ENCODE results near the gene PYGL. TPM values are rescaled to one million over a fixed set of nuclear protein-coding genes. Genes with fewer than 3 reads are reported as not detected.

Gene PYGL
- total and polyA plus RNA-seq, 2 experiments from 2014 or later, result 57.6 to 93.8 TPM

DNA sequence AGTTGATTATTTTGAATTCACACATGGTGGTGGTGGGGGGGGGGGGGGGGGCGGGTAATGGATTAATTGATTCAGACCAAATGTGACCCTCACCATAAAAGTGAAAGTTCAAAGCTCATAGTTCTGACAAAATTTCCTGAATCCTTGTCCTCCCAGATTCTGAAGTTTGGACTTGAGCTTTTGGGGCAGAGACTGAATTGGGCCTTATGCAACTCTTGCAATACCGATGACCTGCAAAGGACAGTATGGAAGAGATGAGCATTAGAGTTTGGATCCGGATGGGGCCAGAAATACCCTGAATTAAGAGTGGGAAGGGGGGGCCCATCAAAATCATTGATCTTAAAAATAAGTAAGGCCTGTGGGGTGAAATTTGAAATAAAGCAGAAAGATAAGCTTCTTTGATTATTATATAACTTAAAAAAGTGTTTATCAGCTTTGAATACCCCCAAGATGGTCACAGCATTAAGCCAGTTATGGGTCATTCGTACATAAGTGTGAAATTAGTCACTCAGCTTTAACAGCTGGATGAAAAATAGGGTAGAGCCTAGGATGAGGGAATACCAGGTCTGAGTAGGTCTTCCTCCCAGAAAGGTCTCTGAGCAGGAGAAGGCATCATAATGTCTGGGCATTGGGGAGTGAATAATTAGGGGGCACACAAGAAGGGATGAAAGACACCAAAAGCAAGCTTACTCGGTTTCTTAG, 2.1 kb upstream of the PYGL start:
- Histone ChIP-seq H2AFZ (no peak overlapping the region), H3K4me1 (ENCODE audit: insufficient read depth) (peaks cover 11% of the 10 kb centered on the region), H3K27ac (ENCODE audit: low read depth) (no peak overlapping the region), H3K36me3 (ENCODE audit: insufficient read depth) (no peaks in the 10 kb centered on the region), H3K9me2 (ENCODE audit: insufficient read depth) (no peaks in the 10 kb centered on the region; the same call in 1 of the 2 replicates), H4K20me1 (replicated peaks; ENCODE audit: insufficient read depth) (no peaks in the 10 kb centered on the region), H3K27me3 (ENCODE audit: insufficient read depth) (peaks cover 8% of the 10 kb centered on the region; the same call in 1 of the 2 replicates), H3K4me2 (no peak overlapping the region), H3K79me2 (replicated peaks; ENCODE audit: insufficient read depth) (no peaks in the 10 kb centered on the region; the same call in 1 of the 2 replicates), H3F3A (replicated peaks; ENCODE audit: low read depth) (0 out of 2 replicates have a peak, but pooled peaks cover 5% of the 10 kb centered on the region), H3K4me3 (no peak overlapping the region)
- no peaks in the 10 kb centered on the region; the same call in 2 of the 3 replicates for H3K9me3 Mint-ChIP-seq
- no peak overlapping the region for H3K4me3 Mint-ChIP-seq
- TF ChIP-seq POLR2AphosphoS5 (IDR thresholded peaks at IDR 0.05; ENCODE audit: low read depth) (no peak), CREB1 (CRISPR knock-in tag; IDR thresholded peaks at IDR 0.05; ENCODE audit: low read depth) (no peak), JUNB (IDR thresholded peaks at IDR 0.05; ENCODE audit: unreplicated experiment) (no peak), ZNF114 (CRISPR knock-in tag; IDR thresholded peaks at IDR 0.05) (no peak), NANOG (IDR thresholded peaks at IDR 0.05; ENCODE audit: borderline replicate concordance) (no peak), EZH2 (IDR thresholded peaks at IDR 0.05; ENCODE audit: low read depth, unreplicated experiment) (no peak), STAT1 (IDR thresholded peaks at IDR 0.05; ENCODE audit: unreplicated experiment) (no peak)
- TF ChIP-seq, protein P1, sequence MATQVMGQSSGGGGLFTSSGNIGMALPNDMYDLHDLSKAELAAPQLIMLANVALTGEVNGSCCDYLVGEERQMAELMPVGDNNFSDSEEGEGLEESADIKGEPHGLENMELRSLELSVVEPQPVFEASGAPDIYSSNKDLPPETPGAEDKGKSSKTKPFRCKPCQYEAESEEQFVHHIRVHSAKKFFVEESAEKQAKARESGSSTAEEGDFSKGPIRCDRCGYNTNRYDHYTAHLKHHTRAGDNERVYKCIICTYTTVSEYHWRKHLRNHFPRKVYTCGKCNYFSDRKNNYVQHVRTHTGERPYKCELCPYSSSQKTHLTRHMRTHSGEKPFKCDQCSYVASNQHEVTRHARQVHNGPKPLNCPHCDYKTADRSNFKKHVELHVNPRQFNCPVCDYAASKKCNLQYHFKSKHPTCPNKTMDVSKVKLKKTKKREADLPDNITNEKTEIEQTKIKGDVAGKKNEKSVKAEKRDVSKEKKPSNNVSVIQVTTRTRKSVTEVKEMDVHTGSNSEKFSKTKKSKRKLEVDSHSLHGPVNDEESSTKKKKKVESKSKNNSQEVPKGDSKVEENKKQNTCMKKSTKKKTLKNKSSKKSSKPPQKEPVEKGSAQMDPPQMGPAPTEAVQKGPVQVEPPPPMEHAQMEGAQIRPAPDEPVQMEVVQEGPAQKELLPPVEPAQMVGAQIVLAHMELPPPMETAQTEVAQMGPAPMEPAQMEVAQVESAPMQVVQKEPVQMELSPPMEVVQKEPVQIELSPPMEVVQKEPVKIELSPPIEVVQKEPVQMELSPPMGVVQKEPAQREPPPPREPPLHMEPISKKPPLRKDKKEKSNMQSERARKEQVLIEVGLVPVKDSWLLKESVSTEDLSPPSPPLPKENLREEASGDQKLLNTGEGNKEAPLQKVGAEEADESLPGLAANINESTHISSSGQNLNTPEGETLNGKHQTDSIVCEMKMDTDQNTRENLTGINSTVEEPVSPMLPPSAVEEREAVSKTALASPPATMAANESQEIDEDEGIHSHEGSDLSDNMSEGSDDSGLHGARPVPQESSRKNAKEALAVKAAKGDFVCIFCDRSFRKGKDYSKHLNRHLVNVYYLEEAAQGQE (IDR thresholded peaks at IDR 0.05; ENCODE audit: unreplicated experiment), result no peak
- TF ChIP-seq, protein P2, sequence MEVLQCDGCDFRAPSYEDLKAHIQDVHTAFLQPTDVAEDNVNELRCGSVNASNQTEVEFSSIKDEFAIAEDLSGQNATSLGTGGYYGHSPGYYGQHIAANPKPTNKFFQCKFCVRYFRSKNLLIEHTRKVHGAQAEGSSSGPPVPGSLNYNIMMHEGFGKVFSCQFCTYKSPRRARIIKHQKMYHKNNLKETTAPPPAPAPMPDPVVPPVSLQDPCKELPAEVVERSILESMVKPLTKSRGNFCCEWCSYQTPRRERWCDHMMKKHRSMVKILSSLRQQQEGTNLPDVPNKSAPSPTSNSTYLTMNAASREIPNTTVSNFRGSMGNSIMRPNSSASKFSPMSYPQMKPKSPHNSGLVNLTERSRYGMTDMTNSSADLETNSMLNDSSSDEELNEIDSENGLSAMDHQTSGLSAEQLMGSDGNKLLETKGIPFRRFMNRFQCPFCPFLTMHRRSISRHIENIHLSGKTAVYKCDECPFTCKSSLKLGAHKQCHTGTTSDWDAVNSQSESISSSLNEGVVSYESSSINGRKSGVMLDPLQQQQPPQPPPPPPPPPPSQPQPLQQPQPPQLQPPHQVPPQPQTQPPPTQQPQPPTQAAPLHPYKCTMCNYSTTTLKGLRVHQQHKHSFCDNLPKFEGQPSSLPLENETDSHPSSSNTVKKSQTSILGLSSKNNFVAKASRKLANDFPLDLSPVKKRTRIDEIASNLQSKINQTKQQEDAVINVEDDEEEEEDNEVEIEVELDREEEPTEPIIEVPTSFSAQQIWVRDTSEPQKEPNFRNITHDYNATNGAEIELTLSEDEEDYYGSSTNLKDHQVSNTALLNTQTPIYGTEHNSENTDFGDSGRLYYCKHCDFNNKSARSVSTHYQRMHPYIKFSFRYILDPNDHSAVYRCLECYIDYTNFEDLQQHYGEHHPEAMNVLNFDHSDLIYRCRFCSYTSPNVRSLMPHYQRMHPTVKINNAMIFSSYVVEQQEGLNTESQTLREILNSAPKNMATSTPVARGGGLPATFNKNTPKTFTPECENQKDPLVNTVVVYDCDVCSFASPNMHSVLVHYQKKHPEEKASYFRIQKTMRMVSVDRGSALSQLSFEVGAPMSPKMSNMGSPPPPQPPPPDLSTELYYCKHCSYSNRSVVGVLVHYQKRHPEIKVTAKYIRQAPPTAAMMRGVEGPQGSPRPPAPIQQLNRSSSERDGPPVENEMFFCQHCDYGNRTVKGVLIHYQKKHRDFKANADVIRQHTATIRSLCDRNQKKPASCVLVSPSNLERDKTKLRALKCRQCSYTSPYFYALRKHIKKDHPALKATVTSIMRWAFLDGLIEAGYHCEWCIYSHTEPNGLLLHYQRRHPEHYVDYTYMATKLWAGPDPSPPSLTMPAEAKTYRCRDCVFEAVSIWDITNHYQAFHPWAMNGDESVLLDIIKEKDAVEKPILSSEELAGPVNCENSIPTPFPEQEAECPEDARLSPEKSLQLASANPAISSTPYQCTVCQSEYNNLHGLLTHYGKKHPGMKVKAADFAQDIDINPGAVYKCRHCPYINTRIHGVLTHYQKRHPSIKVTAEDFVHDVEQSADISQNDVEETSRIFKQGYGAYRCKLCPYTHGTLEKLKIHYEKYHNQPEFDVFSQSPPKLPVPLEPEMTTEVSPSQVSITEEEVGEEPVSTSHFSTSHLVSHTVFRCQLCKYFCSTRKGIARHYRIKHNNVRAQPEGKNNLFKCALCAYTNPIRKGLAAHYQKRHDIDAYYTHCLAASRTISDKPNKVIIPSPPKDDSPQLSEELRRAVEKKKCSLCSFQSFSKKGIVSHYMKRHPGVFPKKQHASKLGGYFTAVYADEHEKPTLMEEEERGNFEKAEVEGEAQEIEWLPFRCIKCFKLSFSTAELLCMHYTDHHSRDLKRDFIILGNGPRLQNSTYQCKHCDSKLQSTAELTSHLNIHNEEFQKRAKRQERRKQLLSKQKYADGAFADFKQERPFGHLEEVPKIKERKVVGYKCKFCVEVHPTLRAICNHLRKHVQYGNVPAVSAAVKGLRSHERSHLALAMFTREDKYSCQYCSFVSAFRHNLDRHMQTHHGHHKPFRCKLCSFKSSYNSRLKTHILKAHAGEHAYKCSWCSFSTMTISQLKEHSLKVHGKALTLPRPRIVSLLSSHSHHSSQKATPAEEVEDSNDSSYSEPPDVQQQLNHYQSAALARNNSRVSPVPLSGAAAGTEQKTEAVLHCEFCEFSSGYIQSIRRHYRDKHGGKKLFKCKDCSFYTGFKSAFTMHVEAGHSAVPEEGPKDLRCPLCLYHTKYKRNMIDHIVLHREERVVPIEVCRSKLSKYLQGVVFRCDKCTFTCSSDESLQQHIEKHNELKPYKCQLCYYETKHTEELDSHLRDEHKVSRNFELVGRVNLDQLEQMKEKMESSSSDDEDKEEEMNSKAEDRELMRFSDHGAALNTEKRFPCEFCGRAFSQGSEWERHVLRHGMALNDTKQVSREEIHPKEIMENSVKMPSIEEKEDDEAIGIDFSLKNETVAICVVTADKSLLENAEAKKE (CRISPR knock-in tag; IDR thresholded peaks at IDR 0.05), result no peak
- no peak overlapping the region for H3K27ac Mint-ChIP-seq
- DNase-seq (ENCODE audit: low spot score), result no peak
- H3K4me1 Mint-ChIP-seq, result peaks cover 8% of the 10 kb centered on the region
- peaks cover 9% of the 10 kb centered on the region for H3K27me3 Mint-ChIP-seq (ENCODE audit: insufficient read depth, low read depth, poor library complexity)
- no peak for ATAC-seq
- H3K36me3 Mint-ChIP-seq (ENCODE audit: low read depth), result peaks cover 9% of the 10 kb centered on the region; the same call in 2 of the 3 replicates

Measured in GM23338 (cell line).